UCSD-AML1 (cell line): ENCODE results near the gene TMEFF1.
A peak's percentile ranks its signal among the peaks of the same experiment; 100 is the strongest.

ENCODE experiments used
- DNase-seq: peaks from one replicate; lab custom pipeline; 2025; ENCODE audit not compliant: unreplicated experiment; lab: John Stamatoyannopoulos, UW

Gene TMEFF1

GRCh38 chr9:100598641-100599145, 125.7 kb downstream of the TMEFF1 start:
- peak; percentile 50 for DNase-seq

- DNase-seq = no peak
These were observed 127.7 kb downstream of the TMEFF1 start for GRCh38 chr9:100600521-100601079.

- peak; percentile 31 for DNase-seq
These were observed 128.3 kb downstream of the TMEFF1 start for GRCh38 chr9:100601216-100601615.

GRCh38 chr9:100602342-100602801, 129.4 kb downstream of the TMEFF1 start:
- no peak for DNase-seq

GRCh38 chr9:100605405-100605804, 132.5 kb downstream of the TMEFF1 start:
- DNase-seq = no peak

GRCh38 chr9:100619194-100619593, 146.2 kb downstream of the TMEFF1 start:
- DNase-seq = no peak

- no peak for DNase-seq
These were observed 146.7 kb downstream of the TMEFF1 start for GRCh38 chr9:100619665-100620064.

GRCh38 chr9:100623969-100624368, 151.0 kb downstream of the TMEFF1 start:
- no peak for DNase-seq

GRCh38 chr9:100626949-100627348, 154.0 kb downstream of the TMEFF1 start:
- DNase-seq = no peak
